LNCaP clone FGC (cell line): ENCODE results near the gene UGT1A8.

Source experiments
- DNase-seq: peaks from one replicate; pipeline ENCODE4 v3.0.0-alpha.2; 2011; ENCODE audit warnings: low read depth
- H3K4me3 ChIP-seq: 2 replicates; pipeline ENCODE4 v1.5.1; 2011; ENCODE audit warnings: mild to moderate bottlenecking, low read depth, low read length, control low read depth
- CTCF ChIP-seq: IDR thresholded peaks from 2 replicates; pipeline ENCODE4 v1.5.1; 2012; ENCODE audit warnings: mild to moderate bottlenecking; ENCODE audit not compliant: control insufficient read depth, insufficient read depth; ENCODE audit errors: extremely low read depth

Gene UGT1A8

GRCh38 chr2:233658610-233659009 is 41.2 kb downstream of the UGT1A8 start:
- no peak overlapping the region for H3K4me3 ChIP-seq
- no peak for TF ChIP-seq CTCF
- DNase-seq = no peak

GRCh38 chr2:233663911-233664310 is 46.5 kb downstream of the UGT1A8 start:
- no peak for TF ChIP-seq CTCF
- DNase-seq = no peak
- no peak overlapping the region for H3K4me3 ChIP-seq

- DNase-seq = no peak
- TF ChIP-seq CTCF = no peak
- no peak overlapping the region for H3K4me3 ChIP-seq
Measured at GRCh38 chr2:233668605-233669260, 51.3 kb downstream of the UGT1A8 start.

- TF ChIP-seq CTCF = no peak
- DNase-seq = no peak
- H3K4me3 ChIP-seq = no peak within 1 kb of the TSS
Measured at GRCh38 chr2:233671290-233672161, 54.1 kb downstream of the UGT1A8 start, which contains the start of gene UGT1A9. Gene UGT1A9, plus strand, starts transcription at chr2:233671898. Its CDS starts 37 bp downstream, at chr2:233671935.

GRCh38 chr2:233672886-233673285 is 55.5 kb downstream of the UGT1A8 start:
- DNase-seq = no peak
- no peak overlapping the region for H3K4me3 ChIP-seq
- TF ChIP-seq CTCF = no peak

- DNase-seq = no peak
- no peak for TF ChIP-seq CTCF
- H3K4me3 ChIP-seq = no peak overlapping the region
Measured at GRCh38 chr2:233673896-233674295, 56.5 kb downstream of the UGT1A8 start.
